AG10803 (cell line): ENCODE data around the gene ADH4.

Experiments
- DNase-seq: peaks from one replicate; pipeline ENCODE4 v3.0.0; 2010; ENCODE audit warnings: low read depth
- H3K4me3 ChIP-seq: 2 replicates; pipeline ENCODE4 v1.5.1; 2011; ENCODE audit warnings: mild to moderate bottlenecking, low read length, control low read depth
- TF ChIP-seq, protein P1 (sequence below): conservative IDR thresholded peaks from 2 replicates; pipeline ENCODE4 v1.5.1; 2011; ENCODE audit warnings: mild to moderate bottlenecking, low read length, control low read depth, inconsistent platforms

Gene ADH4

DNA sequence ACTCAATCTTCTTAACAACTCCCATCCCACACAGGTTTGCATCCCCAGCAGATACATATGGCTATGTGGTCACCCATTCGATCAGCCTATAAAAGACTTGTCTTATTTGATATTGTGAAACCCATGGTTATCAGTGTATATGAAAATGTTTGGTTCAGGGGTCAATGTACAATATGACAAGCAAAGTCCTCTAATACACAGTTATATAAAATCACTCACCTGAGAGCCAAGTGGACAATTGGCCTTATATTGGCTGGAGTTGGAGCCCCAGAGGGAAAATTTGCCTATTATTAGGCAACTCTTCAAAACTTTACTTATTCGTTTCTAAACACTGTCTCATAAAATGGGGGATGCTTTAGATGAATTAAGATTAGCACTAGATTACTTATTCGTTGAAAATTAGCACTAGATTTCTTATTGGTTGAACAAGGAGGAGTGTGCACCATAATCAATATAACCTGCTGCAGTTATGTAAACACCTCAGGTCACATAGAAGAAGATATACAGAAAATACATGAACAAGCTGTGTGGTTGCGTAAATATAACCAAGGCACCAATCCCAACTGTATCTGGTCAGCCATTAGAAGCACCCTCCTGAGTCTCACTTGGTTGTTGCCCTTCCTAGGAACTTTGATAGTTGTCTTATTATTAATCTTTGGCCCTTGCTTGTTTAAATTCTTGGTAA is 10.7 kb upstream of the ADH4 start:
- no peak for DNase-seq
- TF ChIP-seq, protein P1, sequence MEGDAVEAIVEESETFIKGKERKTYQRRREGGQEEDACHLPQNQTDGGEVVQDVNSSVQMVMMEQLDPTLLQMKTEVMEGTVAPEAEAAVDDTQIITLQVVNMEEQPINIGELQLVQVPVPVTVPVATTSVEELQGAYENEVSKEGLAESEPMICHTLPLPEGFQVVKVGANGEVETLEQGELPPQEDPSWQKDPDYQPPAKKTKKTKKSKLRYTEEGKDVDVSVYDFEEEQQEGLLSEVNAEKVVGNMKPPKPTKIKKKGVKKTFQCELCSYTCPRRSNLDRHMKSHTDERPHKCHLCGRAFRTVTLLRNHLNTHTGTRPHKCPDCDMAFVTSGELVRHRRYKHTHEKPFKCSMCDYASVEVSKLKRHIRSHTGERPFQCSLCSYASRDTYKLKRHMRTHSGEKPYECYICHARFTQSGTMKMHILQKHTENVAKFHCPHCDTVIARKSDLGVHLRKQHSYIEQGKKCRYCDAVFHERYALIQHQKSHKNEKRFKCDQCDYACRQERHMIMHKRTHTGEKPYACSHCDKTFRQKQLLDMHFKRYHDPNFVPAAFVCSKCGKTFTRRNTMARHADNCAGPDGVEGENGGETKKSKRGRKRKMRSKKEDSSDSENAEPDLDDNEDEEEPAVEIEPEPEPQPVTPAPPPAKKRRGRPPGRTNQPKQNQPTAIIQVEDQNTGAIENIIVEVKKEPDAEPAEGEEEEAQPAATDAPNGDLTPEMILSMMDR = no peak
- H3K4me3 ChIP-seq = no peak overlapping the region

DNA sequence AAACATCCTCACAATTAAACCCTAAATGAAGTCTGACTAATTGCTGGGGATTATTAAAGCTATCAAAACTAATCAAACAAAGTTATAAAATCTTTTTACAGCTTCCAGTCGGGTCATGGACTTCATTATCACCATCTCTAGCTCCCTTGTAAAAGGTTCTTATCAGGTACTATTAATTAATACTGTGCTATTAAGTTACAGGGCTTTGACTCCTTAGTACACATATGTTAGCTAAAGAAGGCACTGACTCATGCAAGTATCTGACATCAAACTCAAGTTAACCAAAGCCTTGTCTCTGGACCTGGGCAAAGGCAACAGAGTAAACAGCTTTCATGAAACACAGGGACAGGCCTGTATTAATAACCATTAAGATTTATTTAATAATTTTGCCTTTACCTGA is 7.9 kb upstream of the ADH4 start:
- DNase-seq = no peak
- TF ChIP-seq, protein P1 = no peak
- no peak overlapping the region for H3K4me3 ChIP-seq

DNA sequence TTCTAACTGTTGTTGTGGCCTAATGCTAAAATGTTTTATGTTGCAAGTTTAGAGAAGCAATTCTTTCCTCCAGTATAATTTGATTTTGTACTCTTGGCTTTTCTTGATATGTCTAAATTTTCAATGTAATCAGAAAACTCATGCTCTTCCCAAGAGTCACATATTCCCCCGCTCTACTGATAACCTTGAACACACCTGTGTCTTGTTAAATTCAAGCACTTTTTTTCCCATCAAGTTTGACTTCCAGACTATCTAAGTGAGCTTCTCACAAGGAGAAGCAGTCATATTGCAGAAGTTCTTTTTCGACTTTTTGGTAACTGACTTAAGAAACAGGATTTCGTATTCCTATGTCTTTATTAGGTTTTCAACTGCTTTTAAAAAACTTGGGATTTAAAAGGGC is 7.4 kb upstream of the ADH4 start:
- DNase-seq = no peak
- H3K4me3 ChIP-seq = no peak overlapping the region
- TF ChIP-seq, protein P1 = no peak

DNA sequence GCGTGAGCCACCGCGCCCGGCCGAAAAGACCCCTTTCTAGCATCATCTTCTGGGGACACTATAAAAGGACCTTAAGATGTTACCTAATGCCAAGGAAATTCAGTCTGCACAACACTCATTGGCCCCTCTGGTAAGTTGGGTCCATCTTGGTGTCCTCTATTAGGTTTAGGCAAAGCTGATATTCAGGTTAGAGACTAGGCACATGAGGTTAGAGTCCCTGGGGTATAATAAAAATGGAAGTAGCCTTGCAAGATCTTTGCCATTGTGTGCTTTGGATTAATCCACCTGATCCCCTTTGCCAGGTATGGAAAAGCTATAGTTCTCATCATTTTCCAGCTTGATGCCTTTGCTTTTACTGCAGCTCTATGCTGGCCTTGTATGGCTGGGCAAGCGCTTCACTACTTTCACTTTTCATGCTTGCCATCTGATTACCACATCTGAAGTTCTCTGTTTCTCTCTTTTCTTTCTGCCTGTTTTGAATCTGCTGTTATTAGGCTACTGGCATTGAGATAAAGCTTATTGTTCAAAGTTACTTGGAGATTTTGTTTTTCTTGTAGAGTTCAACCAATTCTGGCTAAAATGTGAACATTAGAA is 5.4 kb upstream of the ADH4 start:
- no peak for DNase-seq
- H3K4me3 ChIP-seq = no peak overlapping the region
- TF ChIP-seq, protein P1 = no peak

DNA sequence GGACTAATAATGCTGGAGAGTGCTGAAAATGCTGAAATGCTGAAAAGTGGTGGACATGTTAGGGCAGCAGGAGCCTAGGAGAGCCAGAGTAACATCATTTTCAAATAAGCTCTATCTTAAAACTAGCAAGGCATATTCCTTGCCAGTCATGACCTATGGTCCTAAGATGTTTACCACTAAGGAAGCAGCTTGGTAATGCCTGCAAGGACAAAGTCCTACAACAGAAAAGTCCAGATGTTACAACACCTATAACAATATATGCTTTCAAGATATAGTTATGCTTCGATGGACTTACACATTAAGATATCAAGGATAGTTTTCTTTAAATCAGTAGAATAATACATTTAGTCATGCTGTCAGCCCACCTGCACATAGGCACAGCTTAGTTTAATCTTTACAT is 4.5 kb upstream of the ADH4 start:
- no peak overlapping the region for H3K4me3 ChIP-seq
- DNase-seq = no peak
- TF ChIP-seq, protein P1 = no peak

DNA sequence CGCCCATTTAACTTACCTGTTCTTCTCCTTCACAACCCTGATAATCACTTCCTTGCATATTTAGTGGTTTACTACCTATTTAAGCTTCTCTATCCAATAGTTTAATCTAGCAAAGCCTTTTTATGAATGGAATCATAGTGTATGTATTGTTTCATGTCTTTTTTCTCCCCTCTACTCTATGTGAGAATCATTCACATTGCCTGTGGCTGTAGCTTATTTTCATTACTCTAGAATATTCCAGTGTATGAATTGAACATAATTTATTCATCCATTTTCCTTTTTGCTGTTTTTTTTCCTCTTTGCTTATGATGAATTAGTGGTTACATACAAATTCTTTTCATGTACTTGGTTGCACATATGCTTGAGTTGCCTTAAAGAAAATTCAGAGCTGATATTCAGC is 490 bp upstream of the ADH4 start:
- TF ChIP-seq, protein P1 = no peak
- no peak for DNase-seq
- no peak overlapping the region for H3K4me3 ChIP-seq

DNA sequence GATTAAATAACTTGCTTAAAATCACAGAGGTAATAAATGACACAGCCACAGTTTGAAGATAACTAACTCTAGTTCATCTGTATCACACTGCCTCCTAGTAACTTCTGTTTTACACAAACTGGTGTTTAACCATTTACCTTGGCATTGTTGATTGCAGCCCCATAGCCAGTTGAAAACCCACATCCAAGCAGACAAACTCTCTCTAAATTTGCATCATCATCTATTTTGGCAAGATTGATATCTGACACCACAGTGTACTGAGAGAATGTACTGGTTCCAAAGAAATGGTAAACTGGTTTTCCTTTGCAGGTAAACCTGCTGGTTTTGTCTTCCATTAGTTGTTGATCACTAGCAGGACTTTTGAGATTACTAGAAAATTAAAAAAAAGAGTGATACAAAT is 7.8 kb downstream of the ADH4 start:
- TF ChIP-seq, protein P1 = no peak
- no peak overlapping the region for H3K4me3 ChIP-seq
- no peak for DNase-seq
